Natural killer cell (primary cell): ENCODE measurements around the gene AKAP17A. TPM values are rescaled to one million over a fixed set of nuclear protein-coding genes. Genes with fewer than 3 reads are reported as not detected.
A peak's percentile ranks its signal among the peaks of the same experiment; 100 is the strongest.

Experiments
- ATAC-seq, 3 donors: fragments of 150-1000 bp in 2 of 3; fragments of 200-7000 bp in 1 of 3; cut with Tn5 transposase; 1 replicate in 1 of 3; 2 replicates in 2 of 3; pipeline ENCODE4 v1.10.0; 2021; ENCODE audit warnings: mild to moderate bottlenecking in 2 of 3, moderate library complexity in 2 of 3
- DNase-seq, 2 donors: peaks; one replicate each; pipeline versions ENCODE4 v3.0.0 to v3.0.0-alpha.2; 2013 to 2021; ENCODE audit warnings: mixed read lengths in 1 of 2
- H3K27ac ChIP-seq: one replicate; pipeline ENCODE4 v1.5.1; 2013; ENCODE audit warnings: mild to moderate bottlenecking, low read length
- H3K27me3 ChIP-seq: one replicate; pipeline ENCODE4 v1.6.1; 2013; ENCODE audit warnings: low read length; ENCODE audit not compliant: control insufficient read depth, insufficient read depth
- H3K36me3 ChIP-seq: one replicate; pipeline ENCODE4 v1.6.1; 2013; ENCODE audit warnings: low read length; ENCODE audit not compliant: control insufficient read depth, insufficient read depth
- H3K4me1 ChIP-seq: one replicate; pipeline ENCODE4 v1.6.1; 2013; ENCODE audit warnings: low read length; ENCODE audit not compliant: control insufficient read depth, insufficient read depth
- H3K4me3 ChIP-seq: one replicate; pipeline ENCODE4 v1.5.1; 2013; ENCODE audit warnings: low read length
- H3K9me3 ChIP-seq: one replicate; pipeline ENCODE4 v1.6.1; 2013; ENCODE audit warnings: low read length; ENCODE audit not compliant: control insufficient read depth, insufficient read depth
- H3K27ac Mint-ChIP-seq, 2 donors: one replicate each; pipeline ENCODE4 v1.8.0; 2022; ENCODE audit warnings: mild to moderate bottlenecking in 2 of 2, mixed read lengths in 2 of 2, moderate library complexity in 1 of 2
- H3K27me3 Mint-ChIP-seq, 2 donors: one replicate each; pipeline ENCODE4 v1.8.0; 2022; ENCODE audit warnings: low read depth in 2 of 2, mixed read lengths in 2 of 2
- H3K36me3 Mint-ChIP-seq: one replicate; pipeline ENCODE4 v1.8.0; 2022; ENCODE audit warnings: mixed read lengths
- H3K4me1 Mint-ChIP-seq, 2 donors: one replicate each; pipeline ENCODE4 v1.8.0; 2022; ENCODE audit warnings: mixed read lengths in 2 of 2
- H3K4me3 Mint-ChIP-seq: one replicate; pipeline ENCODE4 v1.8.0; 2022; ENCODE audit warnings: mild to moderate bottlenecking, moderate library complexity, mixed read lengths
- H3K9me3 Mint-ChIP-seq, 2 donors: one replicate each; pipeline ENCODE4 v1.8.0; 2022; ENCODE audit warnings: mixed read lengths in 2 of 2
- WGBS: methylation state at CpG from one replicate; pipeline ENCODE4 v1.1.7; 2013; ENCODE audit warnings: missing lambda C conversion rate; ENCODE audit not compliant: insufficient coverage; 5-methylcytosine and 5-hydroxymethylcytosine counted together
- intact Hi-C: fragments of 100-400 bp; cut with micrococcal nuclease; formaldehyde crosslinking; loops from one replicate; pipeline ENCODE4 v1.14.2; 2022
- total RNA-seq, 4 donors: library from RNA; stranded (reverse); fragments of 120-200 nt in 1 of 4; gene quantifications; one replicate each; pipeline versions ENCODE4 v1.2.3 to v1.2.4, GENCODE V29; 2013 to 2022
- TF ChIP-seq, protein P1 (sequence below): fragments of 200-600 bp; IDR thresholded peaks from one replicate; pipeline ENCODE4 v1.8.0; 2022; ENCODE audit warnings: antibody characterized with exemption

The AKAP17A gene
- total RNA-seq, 3 donors from 2014 or later (not counting 1 experiment from before 2014, with no cell fraction given) = 120 to 141 (median 121) TPM

DNA sequence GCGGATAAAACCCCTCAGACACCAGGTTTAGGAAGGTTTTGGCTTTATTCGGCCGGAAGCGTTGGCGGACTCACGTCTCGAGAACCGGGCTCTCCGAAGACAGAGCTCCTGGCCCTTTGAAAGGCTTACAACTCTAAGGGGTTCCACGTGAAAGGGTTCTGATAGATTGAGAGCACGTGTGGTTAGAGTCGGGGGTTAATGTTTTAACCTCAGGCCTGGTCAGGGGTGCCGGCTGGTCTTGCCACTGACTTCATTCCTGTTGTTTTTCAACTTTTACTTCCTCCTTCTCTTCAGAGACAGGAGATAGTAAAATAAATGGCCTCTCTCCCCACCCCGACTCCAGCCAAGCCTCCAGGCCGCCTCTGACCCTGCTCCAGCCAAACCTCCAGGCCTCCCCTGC, 18.8 kb downstream of the AKAP17A start:
- H3K4me1 Mint-ChIP-seq = peaks cover 0 to 7% of the 10 kb centered on the region in 2 donors
- H3K9me3 Mint-ChIP-seq = no peaks in the 10 kb centered on the region
- TF ChIP-seq, protein P1, sequence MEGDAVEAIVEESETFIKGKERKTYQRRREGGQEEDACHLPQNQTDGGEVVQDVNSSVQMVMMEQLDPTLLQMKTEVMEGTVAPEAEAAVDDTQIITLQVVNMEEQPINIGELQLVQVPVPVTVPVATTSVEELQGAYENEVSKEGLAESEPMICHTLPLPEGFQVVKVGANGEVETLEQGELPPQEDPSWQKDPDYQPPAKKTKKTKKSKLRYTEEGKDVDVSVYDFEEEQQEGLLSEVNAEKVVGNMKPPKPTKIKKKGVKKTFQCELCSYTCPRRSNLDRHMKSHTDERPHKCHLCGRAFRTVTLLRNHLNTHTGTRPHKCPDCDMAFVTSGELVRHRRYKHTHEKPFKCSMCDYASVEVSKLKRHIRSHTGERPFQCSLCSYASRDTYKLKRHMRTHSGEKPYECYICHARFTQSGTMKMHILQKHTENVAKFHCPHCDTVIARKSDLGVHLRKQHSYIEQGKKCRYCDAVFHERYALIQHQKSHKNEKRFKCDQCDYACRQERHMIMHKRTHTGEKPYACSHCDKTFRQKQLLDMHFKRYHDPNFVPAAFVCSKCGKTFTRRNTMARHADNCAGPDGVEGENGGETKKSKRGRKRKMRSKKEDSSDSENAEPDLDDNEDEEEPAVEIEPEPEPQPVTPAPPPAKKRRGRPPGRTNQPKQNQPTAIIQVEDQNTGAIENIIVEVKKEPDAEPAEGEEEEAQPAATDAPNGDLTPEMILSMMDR = no peak
- no peak overlapping the region for H3K4me3 Mint-ChIP-seq
- 59% methylated on average over 14 of the region's 15 CpGs for WGBS
- intact Hi-C loops = no loop called here
- H3K27ac Mint-ChIP-seq = peak overlapping the region in 1 of 2 donors; percentile 31
- no peaks in the 10 kb centered on the region for H3K36me3 Mint-ChIP-seq
- H3K36me3 ChIP-seq = no peaks in the 10 kb centered on the region
- ATAC-seq = no peak
- H3K27me3 ChIP-seq = no peaks in the 10 kb centered on the region
- H3K4me1 ChIP-seq = no peaks in the 10 kb centered on the region
- H3K27me3 Mint-ChIP-seq = no peaks in the 10 kb centered on the region
- no peak overlapping the region for H3K27ac ChIP-seq
- no peak for DNase-seq
- H3K9me3 ChIP-seq = no peaks in the 10 kb centered on the region
- no peak overlapping the region for H3K4me3 ChIP-seq

DNA sequence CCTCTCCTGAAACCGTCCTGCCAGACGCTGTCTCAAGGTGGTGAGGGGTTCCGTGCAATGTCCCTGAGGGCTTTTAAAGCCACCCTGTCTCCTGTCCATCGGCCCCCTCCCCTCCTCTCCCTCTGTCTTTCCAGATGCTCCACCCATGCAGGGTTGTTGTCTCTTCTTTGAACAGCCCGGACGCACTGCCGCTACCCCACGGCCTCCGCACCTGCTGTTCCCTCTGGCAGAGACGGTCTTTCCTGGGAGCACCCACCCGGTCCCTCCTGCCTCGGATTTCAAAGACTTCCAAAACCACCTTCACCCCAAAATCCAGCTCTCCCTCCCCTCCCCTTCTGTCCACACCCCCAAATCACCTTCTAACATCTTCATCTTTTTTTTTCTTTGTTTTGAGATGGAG, 19.3 kb downstream of the AKAP17A start:
- peaks cover 0 to 7% of the 10 kb centered on the region in 2 donors for H3K4me1 Mint-ChIP-seq
- intact Hi-C loops = no loop called here
- H3K27ac Mint-ChIP-seq = peak overlapping the region in 1 of 2 donors; percentile 31
- WGBS = 79% methylated on average over 12 of the region's 12 CpGs
- H3K4me3 Mint-ChIP-seq = no peak overlapping the region
- H3K27me3 Mint-ChIP-seq = no peaks in the 10 kb centered on the region
- H3K4me3 ChIP-seq = no peak overlapping the region
- H3K27me3 ChIP-seq = no peaks in the 10 kb centered on the region
- no peaks in the 10 kb centered on the region for H3K4me1 ChIP-seq
- TF ChIP-seq, protein P1 = no peak
- no peaks in the 10 kb centered on the region for H3K9me3 Mint-ChIP-seq
- H3K9me3 ChIP-seq = no peaks in the 10 kb centered on the region
- H3K36me3 ChIP-seq = no peaks in the 10 kb centered on the region
- H3K36me3 Mint-ChIP-seq = no peaks in the 10 kb centered on the region
- DNase-seq (no peak), ATAC-seq (no peak)
- H3K27ac ChIP-seq = no peak overlapping the region

DNA sequence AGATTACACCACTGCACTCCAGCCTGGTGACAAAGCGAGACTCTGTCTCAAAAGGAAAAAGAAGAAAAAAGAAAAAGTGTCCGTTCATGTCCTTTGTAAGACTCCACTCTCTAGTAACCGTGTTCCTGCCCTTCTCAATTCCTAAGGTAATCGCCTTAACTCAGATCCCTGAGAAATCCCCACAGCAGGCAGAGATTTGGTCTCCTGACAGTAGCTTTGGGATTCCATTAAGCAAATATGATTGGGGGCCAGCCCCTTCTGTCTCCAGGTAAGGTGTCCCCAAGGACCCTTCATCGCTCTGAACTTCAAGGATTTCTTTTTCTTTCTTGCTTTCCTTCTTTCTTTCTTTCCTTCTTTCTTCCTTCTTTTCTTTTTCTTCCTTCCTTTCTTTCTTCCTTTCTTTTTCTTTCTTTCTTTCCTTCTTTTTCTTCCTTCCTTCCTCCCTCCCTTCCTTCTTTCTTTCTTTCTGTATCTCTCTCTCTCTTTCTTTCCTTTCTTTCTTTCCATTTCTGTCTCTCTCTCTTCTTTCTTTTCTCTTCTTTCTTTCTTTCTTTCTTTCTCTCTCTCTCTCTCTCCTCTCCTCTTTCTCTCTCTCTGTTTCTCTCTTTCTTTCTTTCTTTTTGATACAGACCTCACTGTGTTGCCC, 21.4 kb downstream of the AKAP17A start:
- intact Hi-C loops = no loop called here
- Histone ChIP-seq H3K27ac (no peak overlapping the region), H3K4me1 (no peaks in the 10 kb centered on the region), H3K9me3 (no peaks in the 10 kb centered on the region), H3K27me3 (no peaks in the 10 kb centered on the region), H3K36me3 (no peaks in the 10 kb centered on the region), H3K4me3 (no peak overlapping the region)
- TF ChIP-seq, protein P1 = no peak
- H3K27ac Mint-ChIP-seq = no peak overlapping the region
- H3K9me3 Mint-ChIP-seq = no peaks in the 10 kb centered on the region
- no peak for ATAC-seq
- H3K27me3 Mint-ChIP-seq = no peaks in the 10 kb centered on the region
- WGBS = 92% methylated on average over 5 of the region's 5 CpGs
- DNase-seq = no peak
- no peak overlapping the region for H3K4me3 Mint-ChIP-seq
- peaks cover 0 to 7% of the 10 kb centered on the region in 2 donors for H3K4me1 Mint-ChIP-seq
- H3K36me3 Mint-ChIP-seq = no peaks in the 10 kb centered on the region

DNA sequence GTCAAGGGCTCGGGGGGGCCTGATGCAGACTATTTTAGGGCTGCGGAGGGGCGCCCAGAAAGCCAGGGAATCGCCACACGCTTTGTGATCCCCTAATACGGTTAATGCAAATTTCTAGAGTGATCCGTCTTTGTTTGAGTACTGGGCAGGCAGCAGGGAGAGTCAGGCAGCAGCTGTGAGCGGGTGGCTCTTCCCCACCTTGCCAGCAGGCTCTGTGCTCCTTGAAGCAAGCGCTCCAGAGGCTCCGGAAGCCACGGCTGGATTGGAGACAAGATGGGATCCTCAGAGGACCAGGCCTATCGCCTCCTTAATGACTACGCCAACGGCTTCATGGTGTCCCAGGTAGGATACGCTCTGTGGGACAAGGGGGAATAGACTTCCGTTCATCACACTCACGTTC, 23.5 kb downstream of the AKAP17A start, which contains the start of gene ASMT:
ASMT (plus strand) TSS at position 133 of the 400 bp plus-strand sequence; CDS start at position 274, 141 bp downstream.
- Mint-ChIP-seq H3K27ac (no peak within 1 kb of the TSS), H3K27me3 (no peaks in the 10 kb centered on the region), H3K4me1 (no peaks in the 10 kb centered on the region), H3K36me3 (no peaks in the 10 kb centered on the region), H3K4me3 (no peak within 1 kb of the TSS), H3K9me3 (no peaks in the 10 kb centered on the region)
- Histone ChIP-seq H3K9me3 (no peaks in the 10 kb centered on the region), H3K36me3 (no peaks in the 10 kb centered on the region), H3K4me1 (no peaks in the 10 kb centered on the region), H3K27me3 (no peaks in the 10 kb centered on the region), H3K27ac (no peak within 1 kb of the TSS), H3K4me3 (no peak within 1 kb of the TSS)
- DNase-seq = no peak
- TF ChIP-seq, protein P1 = no peak
- no peak for ATAC-seq
- WGBS = 88% methylated on average over 17 of the region's 17 CpGs
- intact Hi-C loops = no loop called here
